K562 (cell line): ENCODE measurements around the gene LDLRAD3. TPM values are rescaled to one million over a fixed set of nuclear protein-coding genes. Genes with fewer than 3 reads are reported as not detected.

Experiments
- ATAC-seq: fragments of 200-7000 bp; cut with Tn5 transposase; 3 replicates; pipeline ENCODE4 v1.9.1; 2020; ENCODE audit warnings: moderate library complexity
- BruUV-seq: library from RNA; stranded (reverse); fragments of 400-500 nt; replicated peaks from 2 replicates; lab custom pipeline; 2021; lab: Mats Ljungman, UMichigan
- CTCF ChIA-PET: fragments of 300-600 bp; formaldehyde crosslinking; extraction: SDS; loops from one replicate; lab custom pipeline; 2021; ENCODE audit warnings: low intra/inter-chr PET ratio; lab: Yijun Ruan, JAX
- POLR2A ChIA-PET: fragments of 300-600, 350-650 bp; sonication (Branson Sonifier 250); formaldehyde crosslinking; extraction: SDS; loops from one replicate; lab custom pipeline; 2021; ENCODE audit warnings: antibody characterized with exemption, inconsistent platforms; lab: Yijun Ruan, JAX
- DNase-seq, 4 experiments: peaks; one replicate each; pipeline versions ENCODE4 v3.0.0 to v3.0.0-alpha.2; 2011 to 2018; ENCODE audit warnings: low spot score in 3 of 4, mixed read lengths in 3 of 4; ENCODE audit errors: extremely low read depth in 1 of 4
- FAIRE-seq: peaks from 2 replicates; lab custom pipeline; 2011; peaks lifted over from hg19 to GRCh38; lab: Jason Lieb, UNC
- H2AFZ ChIP-seq: 2 replicates; pipeline ENCODE4 v1.6.0; 2011; ENCODE audit warnings: low read depth, low read length, control low read depth, inconsistent platforms
- H3K27ac ChIP-seq: fragments of 200-600 bp; 3 replicates; pipeline ENCODE4 v1.8.0; 2011; ENCODE audit warnings: low read depth, mild to moderate bottlenecking, control low read depth, inconsistent platforms, low read length, moderate library complexity, mixed read lengths; ENCODE audit errors: extremely low read depth
- H3K27me3 ChIP-seq, 2 experiments: fragments of 300-600 bp in 1 of 2; 2 replicates in 1 of 2; 3 replicates in 1 of 2; pipeline versions ENCODE4 v1.6.0 to v1.8.0; 2011; ENCODE audit warnings: inconsistent platforms in 2 of 2, low read length in 2 of 2, mild to moderate bottlenecking in 1 of 2, mixed read lengths in 1 of 2, moderate library complexity in 1 of 2; ENCODE audit not compliant: control insufficient read depth in 2 of 2, insufficient read depth in 2 of 2
- H3K36me3 ChIP-seq: fragments of 300-600 bp; 3 replicates; pipeline ENCODE4 v1.8.0; 2011; ENCODE audit warnings: mild to moderate bottlenecking, low read length, inconsistent platforms; ENCODE audit not compliant: control insufficient read depth, insufficient read depth
- H3K4me1 ChIP-seq, 2 experiments: fragments of 200-600 bp in 1 of 2; replicated peaks in 1 of 2; 2 replicates in 1 of 2; 3 replicates in 1 of 2; pipeline versions ENCODE4 v1.5.1 to v1.8.0; 2011; ENCODE audit warnings: inconsistent platforms in 2 of 2, low read length in 2 of 2, mild to moderate bottlenecking in 1 of 2, mixed read lengths in 1 of 2, moderate library complexity in 1 of 2; ENCODE audit not compliant: control insufficient read depth in 2 of 2, insufficient read depth in 2 of 2
- H3K4me2 ChIP-seq: 2 replicates; pipeline ENCODE4 v1.6.1; 2011; ENCODE audit warnings: low read length, control low read depth, inconsistent platforms, mixed read lengths; ENCODE audit not compliant: insufficient read depth
- H3K4me3 ChIP-seq: fragments of 200-600 bp; sonication (generic), shearing (Covaris generic); 2 replicates; pipeline ENCODE4 v1.5.1; 2016; ENCODE audit warnings: control low read depth, inconsistent platforms
- H3K79me2 ChIP-seq: fragments of 200-600 bp; 3 replicates; pipeline ENCODE4 v1.8.0; 2011; ENCODE audit warnings: low read length, inconsistent platforms; ENCODE audit not compliant: control insufficient read depth, insufficient read depth
- H3K9ac ChIP-seq, 2 experiments: 2 replicates each; pipeline versions ENCODE4 v1.6.0 to v1.6.1; 2011; ENCODE audit warnings: low read depth in 2 of 2, low read length in 2 of 2, control low read depth in 1 of 2, inconsistent platforms in 1 of 2, mild to moderate bottlenecking in 1 of 2, mixed read lengths in 1 of 2; ENCODE audit not compliant: insufficient read depth in 1 of 2
- H3K9me1 ChIP-seq: one replicate; pipeline ENCODE4 v1.6.0; 2011; ENCODE audit warnings: inconsistent platforms, mild to moderate bottlenecking, low read length, moderate library complexity; ENCODE audit not compliant: control insufficient read depth, insufficient read depth
- H3K9me3 ChIP-seq: replicated peaks from 2 replicates; pipeline ENCODE4 v1.5.1; 2011; ENCODE audit warnings: low read depth, low read length, inconsistent platforms; ENCODE audit not compliant: control insufficient read depth, insufficient read depth
- H4K20me1 ChIP-seq: replicated peaks from 2 replicates; pipeline ENCODE4 v1.6.1; 2011; ENCODE audit warnings: low read length, inconsistent platforms, mixed read lengths; ENCODE audit not compliant: control insufficient read depth, insufficient read depth
- BACH1 ChIP-seq: fragments of 200-800 bp; sonication (Bioruptor generic); IDR thresholded peaks from 2 replicates; pipeline ENCODE4 v1.6.1; 2016; ENCODE audit warnings: missing genetic modification characterization, missing compliant biosample characterization
- DIDO1 ChIP-seq: fragments of 450-650 bp; IDR thresholded peaks from 2 replicates; pipeline ENCODE4 v1.6.1; 2016; ENCODE audit warnings: low read depth, missing biosample characterization, missing genetic modification characterization
- GABPB2 ChIP-seq: fragments of 250-450 bp; sonication (Bioruptor Pico); conservative IDR thresholded peaks from 2 replicates; pipeline ENCODE4 v1.5.1; 2021; ENCODE audit warnings: mild to moderate bottlenecking
- NEUROD1 ChIP-seq: fragments of 150-350 bp; IDR thresholded peaks from 2 replicates; pipeline ENCODE4 v1.6.1; 2014; ENCODE audit warnings: borderline replicate concordance, low read length, low read depth; ENCODE audit not compliant: partially characterized antibody
- NR2C1 ChIP-seq, 2 experiments: fragments of 450-650 bp; IDR thresholded peaks; 2 replicates each; pipeline ENCODE4 v1.6.1; 2017; ENCODE audit warnings: mild to moderate bottlenecking in 2 of 2, antibody characterized with exemption in 1 of 2, inconsistent platforms in 1 of 2, missing compliant biosample characterization in 1 of 2, missing genetic modification characterization in 1 of 2
- POLR2A ChIP-seq: fragments of 450-650 bp; conservative IDR thresholded peaks from 2 replicates; pipeline ENCODE4 v1.6.1; 2016
- POLR2G ChIP-seq: fragments of 200-400 bp; formaldehyde crosslinking; IDR thresholded peaks from 2 replicates; pipeline ENCODE4 v1.6.1; 2017; ENCODE audit warnings: low read depth, mild to moderate bottlenecking, antibody characterized with exemption, low read length, moderate library complexity
- PYGO2 ChIP-seq: fragments of 450-650 bp; IDR thresholded peaks from 2 replicates; pipeline ENCODE4 v1.6.1; 2016; ENCODE audit warnings: mild to moderate bottlenecking, missing genetic modification characterization, moderate library complexity, missing compliant biosample characterization
- RAD21 ChIP-seq, 2 experiments: fragments of 250-450 bp in 1 of 2; fragments of 450-650 bp in 1 of 2; sonication (Bioruptor Pico) in 1 of 2; formaldehyde crosslinking in 1 of 2; IDR thresholded peaks in 1 of 2; conservative IDR thresholded peaks in 1 of 2; 2 replicates each; pipeline versions ENCODE4 v1.4.0 to v1.8.0; 2020 to 2022; ENCODE audit warnings: mild to moderate bottlenecking in 2 of 2, moderate library complexity in 1 of 2
- SREBF1 ChIP-seq: fragments of 150-350 bp; IDR thresholded peaks from 2 replicates; pipeline ENCODE4 v1.6.1; 2014; ENCODE audit warnings: antibody characterized with exemption, low read depth, low read length, borderline replicate concordance
- TFAM ChIP-seq: fragments of 250-450 bp; sonication (Bioruptor Pico); conservative IDR thresholded peaks from 2 replicates; pipeline ENCODE4 v1.5.0; 2021; ENCODE audit warnings: mild to moderate bottlenecking, moderate library complexity
- U2AF2 ChIP-seq: fragments of 200-400 bp; formaldehyde crosslinking; optimal IDR thresholded peaks from 2 replicates; pipeline ENCODE3; 2017; ENCODE audit warnings: low read depth, mild to moderate bottlenecking, low read length
- ZNF134 ChIP-seq: fragments of 250-450 bp; sonication (Bioruptor Pico); conservative IDR thresholded peaks from 2 replicates; pipeline ENCODE4 v1.4.0; 2020
- ZNF347 ChIP-seq: fragments of 450-650 bp; formaldehyde crosslinking; IDR thresholded peaks from 2 replicates; pipeline ENCODE4 v1.4.0; 2020; ENCODE audit warnings: low read depth, mild to moderate bottlenecking, moderate library complexity
- ZNF436 ChIP-seq: fragments of 250-450, 450-650 bp; sonication (Bioruptor Pico); formaldehyde crosslinking; IDR thresholded peaks from 2 replicates; pipeline ENCODE4 v1.7.0; 2020; ENCODE audit warnings: mild to moderate bottlenecking
- WGBS: fragments of 100-300 bp; shearing (Covaris generic); methylation state at CpG from one replicate; pipeline ENCODE4 v1.1.6; 2016; ENCODE audit warnings: low coverage, mixed read lengths; ENCODE audit not compliant: insufficient coverage; ENCODE audit errors: missing lambda C conversion rate; 5-methylcytosine and 5-hydroxymethylcytosine counted together
- in situ Hi-C: fragments of 300-500 bp; cut with MboI; formaldehyde crosslinking; loops from 4 replicates; pipeline ENCODE4 v1.15.0; 2018; ENCODE audit warnings: inconsistent platforms, mixed read lengths
- intact Hi-C: fragments of 100-400 bp; cut with micrococcal nuclease; formaldehyde crosslinking; loops from 2 replicates; pipeline ENCODE4 v1.14.2; 2022
- polyA plus RNA-seq, 8 experiments: library from polyadenylated mRNA; depleted of rRNA in 4 of 8; stranded (reverse) in 5 of 8; unstranded in 3 of 8; fragments of >200 nt; fragmentation: Nextera tagmentation in 2 of 8; fragmentation: Illumina TruSeq in 1 of 8; extraction: Ambion mirVana in 2 of 8; extraction: Trizol in 1 of 8; gene quantifications; 2 replicates each; pipeline versions ENCODE4 v1.2.1 to v1.2.3, GENCODE V29; 2011 to 2014; ENCODE audit warnings: inconsistent platforms in 1 of 8, missing spikeins in 1 of 8
- total RNA-seq, 7 experiments: library from RNA; depleted of rRNA in 6 of 7; stranded (reverse); fragments of >200 nt in 6 of 7; fragmentation: Illumina TruSeq in 2 of 7; extraction: Trizol in 2 of 7; gene quantifications; 2 replicates each; pipeline versions ENCODE4 v1.2.1 to v1.2.3, GENCODE V29; 2011 to 2021; ENCODE audit warnings: low replicate concordance in 1 of 7
- TF ChIP-seq, protein P1 (sequence below): fragments of 250-450 bp; sonication (Bioruptor Pico); IDR thresholded peaks from 2 replicates; pipeline ENCODE4 v1.8.0; 2021; ENCODE audit warnings: borderline replicate concordance, mild to moderate bottlenecking, moderate library complexity; ENCODE audit not compliant: poor library complexity, severe bottlenecking
- TF ChIP-seq, protein P2 (sequence below), 2 experiments: IDR thresholded peaks in 1 of 2; conservative IDR thresholded peaks in 1 of 2; 2 replicates each; pipeline ENCODE4 v1.6.1; 2016; ENCODE audit warnings: low read depth in 2 of 2, mild to moderate bottlenecking in 1 of 2, missing compliant biosample characterization in 1 of 2, missing genetic modification characterization in 1 of 2, moderate library complexity in 1 of 2

The LDLRAD3 gene
- total and polyA plus RNA-seq, 9 of the 15 experiments (the other 6 are each of a cell fraction or from before 2014, with no cell fraction given) = 0.73 to 7.2 (median 3.5) TPM

DNA sequence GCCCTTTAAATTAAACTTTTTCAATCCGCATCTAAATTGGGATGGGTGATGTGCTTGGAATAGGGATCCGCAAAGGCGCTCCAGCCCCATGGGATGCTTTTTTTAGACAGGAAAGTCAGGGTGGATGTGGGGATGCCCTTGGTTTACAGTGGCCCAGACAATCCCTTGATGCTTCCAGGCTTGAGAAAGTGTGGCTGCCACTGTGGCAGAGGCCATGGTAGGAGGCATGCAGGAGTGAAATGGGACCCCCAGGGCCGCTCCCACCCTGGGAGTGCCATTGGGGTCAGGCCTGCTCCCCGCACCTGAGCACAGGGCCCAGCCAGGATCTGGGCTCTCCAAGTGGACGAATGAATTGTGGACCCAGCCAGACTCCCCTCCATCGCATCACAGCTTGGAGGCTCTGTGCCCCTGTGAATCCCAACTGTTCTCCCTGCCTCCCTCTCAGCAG lies 269.6 kb downstream of the LDLRAD3 start:
- Histone ChIP-seq H3K36me3 (no peaks in the 10 kb centered on the region), H3K4me1 (no peaks in the 10 kb centered on the region), H3K27ac (no peak overlapping the region), H3K9me3 (no peaks in the 10 kb centered on the region), H3K4me2 (no peak overlapping the region), H3K79me2 (no peaks in the 10 kb centered on the region), H3K27me3 (peaks cover 3 to 27% of the 10 kb centered on the region in 2 experiments), H3K9ac (no peak overlapping the region), H3K9me1 (no peaks in the 10 kb centered on the region), H3K4me3 (no peak overlapping the region), H4K20me1 (no peaks in the 10 kb centered on the region), H2AFZ (no peak overlapping the region)
- no peak for DNase-seq
- no TSS peak for BruUV-seq
- WGBS = 28% methylated on average over 7 of the region's 7 CpGs
- in situ Hi-C loops = no loop called here
- intact Hi-C loops = no loop called here
- no peak for ATAC-seq
- TF ChIP-seq NR2C1 (IDR thresholded peaks at IDR 0.05) = no peak
- no peak for TF ChIP-seq NR2C1 (tag; IDR thresholded peaks at IDR 0.05)
- TF ChIP-seq SREBF1 = no peak
- TF ChIP-seq U2AF2 = no peak
- no peak for TF ChIP-seq DIDO1
- TF ChIP-seq, protein P1, sequence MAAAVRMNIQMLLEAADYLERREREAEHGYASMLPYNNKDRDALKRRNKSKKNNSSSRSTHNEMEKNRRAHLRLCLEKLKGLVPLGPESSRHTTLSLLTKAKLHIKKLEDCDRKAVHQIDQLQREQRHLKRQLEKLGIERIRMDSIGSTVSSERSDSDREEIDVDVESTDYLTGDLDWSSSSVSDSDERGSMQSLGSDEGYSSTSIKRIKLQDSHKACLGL = no peak
- no peak for TF ChIP-seq ZNF347 (CRISPR knock-in tag)
- TF ChIP-seq POLR2G = no peak
- no peak for TF ChIP-seq PYGO2 (tag)
- TF ChIP-seq NEUROD1 = no peak
- no peak for TF ChIP-seq BACH1 (tag)
- no peak for TF ChIP-seq TFAM (CRISPR knock-in tag)
- no peak for TF ChIP-seq ZNF436 (CRISPR knock-in tag)
- TF ChIP-seq, protein P2, sequence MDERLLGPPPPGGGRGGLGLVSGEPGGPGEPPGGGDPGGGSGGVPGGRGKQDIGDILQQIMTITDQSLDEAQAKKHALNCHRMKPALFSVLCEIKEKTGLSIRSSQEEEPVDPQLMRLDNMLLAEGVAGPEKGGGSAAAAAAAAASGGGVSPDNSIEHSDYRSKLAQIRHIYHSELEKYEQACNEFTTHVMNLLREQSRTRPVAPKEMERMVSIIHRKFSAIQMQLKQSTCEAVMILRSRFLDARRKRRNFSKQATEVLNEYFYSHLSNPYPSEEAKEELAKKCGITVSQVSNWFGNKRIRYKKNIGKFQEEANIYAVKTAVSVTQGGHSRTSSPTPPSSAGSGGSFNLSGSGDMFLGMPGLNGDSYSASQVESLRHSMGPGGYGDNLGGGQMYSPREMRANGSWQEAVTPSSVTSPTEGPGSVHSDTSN (CRISPR knock-in tag; IDR thresholded peaks at IDR 0.05; ENCODE audit: low read depth) = no peak
- TF ChIP-seq, protein P2 (tag; conservative IDR thresholded peaks at IDR 0.05; ENCODE audit: low read depth) = no peak
- no peak for TF ChIP-seq GABPB2 (CRISPR knock-in tag)
- no peak for TF ChIP-seq POLR2A
- no peak for TF ChIP-seq ZNF134 (CRISPR knock-in tag)
- TF ChIP-seq RAD21 (CRISPR knock-in tag; conservative IDR thresholded peaks at IDR 0.05 in 1 of 2, IDR thresholded peaks at IDR 0.05 in 1 of 2) = no peak
- ChIA-PET CTCF (no interaction called here), POLR2A (no interaction called here)
- FAIRE-seq = no peak
